ENCODE results near the gene ABTB2.

Gene ABTB2

GRCh38 chr11:34278693-34279297, 79.0 kb downstream of the ABTB2 start:
- DNase-seq, result no peak

- no peak for DNase-seq
These were observed 79.6 kb downstream of the ABTB2 start for GRCh38 chr11:34278175-34278574.

GRCh38 chr11:34277171-34277570, 80.6 kb downstream of the ABTB2 start:
- DNase-seq, result no peak

- DNase-seq, result no peak
These were observed 81.4 kb downstream of the ABTB2 start for GRCh38 chr11:34276352-34276864.

GRCh38 chr11:34275486-34275885, 82.3 kb downstream of the ABTB2 start:
- DNase-seq, result no peak

GRCh38 chr11:34274712-34275398, 83.0 kb downstream of the ABTB2 start:
- no peak for DNase-seq

GRCh38 chr11:34273099-34273498, 84.7 kb downstream of the ABTB2 start:
- no peak for DNase-seq

- DNase-seq, result no peak
These were observed 86.1 kb downstream of the ABTB2 start for GRCh38 chr11:34271727-34272126.

- DNase-seq, result no peak
These were observed 87.1 kb downstream of the ABTB2 start for GRCh38 chr11:34270711-34271110.

- no peak for DNase-seq
These were observed 88.0 kb downstream of the ABTB2 start for GRCh38 chr11:34269694-34270245.

- no peak for DNase-seq
These were observed 88.8 kb downstream of the ABTB2 start for GRCh38 chr11:34268906-34269430.

GRCh38 chr11:34267417-34267816, 90.4 kb downstream of the ABTB2 start:
- no peak for DNase-seq

- DNase-seq, result no peak
These were observed 90.8 kb downstream of the ABTB2 start for GRCh38 chr11:34267013-34267412.

GRCh38 chr11:34266090-34266912, 91.5 kb downstream of the ABTB2 start:
- no peak for DNase-seq

GRCh38 chr11:34264303-34265110, 93.3 kb downstream of the ABTB2 start:
- no peak for DNase-seq

GRCh38 chr11:34263441-34264091, 94.2 kb downstream of the ABTB2 start:
- no peak for DNase-seq

GRCh38 chr11:34262531-34263081, 95.2 kb downstream of the ABTB2 start:
- no peak for DNase-seq

GRCh38 chr11:34261820-34262219, 96.0 kb downstream of the ABTB2 start:
- no peak for DNase-seq

GRCh38 chr11:34261095-34261494, 96.7 kb downstream of the ABTB2 start:
- DNase-seq, result no peak

- no peak for DNase-seq
These were observed 97.7 kb downstream of the ABTB2 start for GRCh38 chr11:34260072-34260575.

- DNase-seq, result no peak
These were observed 98.7 kb downstream of the ABTB2 start for GRCh38 chr11:34259087-34259486.

All from activated CD4-positive, alpha-beta T cell treated with anti-CD3 and anti-CD28 coated beads for 48 hours (primary cell).